H1 (cell line): ENCODE measurements around the gene SPC24. TPM values are rescaled to one million over a fixed set of nuclear protein-coding genes. Genes with fewer than 3 reads are reported as not detected.

Source experiments
- CTCF ChIA-PET: fragments of 300-600 bp; sonication (Branson Sonifier 250); formaldehyde crosslinking; loops from one replicate; lab custom pipeline; 2021; ENCODE audit not compliant: partially characterized antibody; lab: Charles Lee
- POLR2A ChIA-PET: fragments of 300-600 bp; sonication (Branson Sonifier 250); formaldehyde crosslinking; loops from one replicate; lab custom pipeline; 2021; ENCODE audit warnings: inconsistent platforms; ENCODE audit not compliant: partially characterized antibody; lab: Charles Lee
- DNase-seq, 2 experiments: peaks; one replicate each; pipeline versions ENCODE4 v3.0.0 to v3.0.0-alpha.2; 2010 to 2022; ENCODE audit warnings: low spot score in 2 of 2, low read depth in 1 of 2, mixed read lengths in 1 of 2
- FAIRE-seq: peaks from 2 replicates; lab custom pipeline; 2011; peaks lifted over from hg19 to GRCh38; lab: Jason Lieb, UNC
- H2AFZ ChIP-seq: 2 replicates; pipeline ENCODE4 v1.8.1; 2012; ENCODE audit warnings: low read length, inconsistent platforms
- H2AK5ac ChIP-seq: 2 replicates; pipeline ENCODE4 v1.6.1; 2013; ENCODE audit warnings: low read depth, low read length
- H2BK120ac ChIP-seq: replicated peaks from 2 replicates; pipeline ENCODE3; 2013; ENCODE audit warnings: low read depth, low read length, inconsistent platforms
- H2BK12ac ChIP-seq: 2 replicates; pipeline ENCODE4 v1.6.1; 2013; ENCODE audit warnings: low read depth, low read length
- H2BK15ac ChIP-seq: 2 replicates; pipeline ENCODE4 v1.6.1; 2013; ENCODE audit warnings: low read length
- H2BK20ac ChIP-seq: 2 replicates; pipeline ENCODE4 v1.6.1; 2013; ENCODE audit warnings: low read length
- H2BK5ac ChIP-seq: 2 replicates; pipeline ENCODE4 v1.6.1; 2013; ENCODE audit warnings: low read depth, low read length
- H3K14ac ChIP-seq: 2 replicates; pipeline ENCODE4 v1.6.1; 2013; ENCODE audit warnings: inconsistent platforms; ENCODE audit not compliant: insufficient read length
- H3K18ac ChIP-seq: 2 replicates; pipeline ENCODE4 v1.6.1; 2013; ENCODE audit warnings: low read length; ENCODE audit errors: extremely low read depth
- H3K23ac ChIP-seq: 2 replicates; pipeline ENCODE4 v1.6.1; 2013; ENCODE audit warnings: inconsistent platforms; ENCODE audit not compliant: insufficient read length
- H3K23me2 ChIP-seq: 2 replicates; pipeline ENCODE4 v1.6.1; 2013; ENCODE audit warnings: low read depth, low read length
- H3K27ac ChIP-seq: 2 replicates; pipeline ENCODE4 v1.6.1; 2011; ENCODE audit warnings: low read depth, low read length, inconsistent platforms
- H3K27me3 ChIP-seq, 4 experiments: replicated peaks in 1 of 4; 1 replicate in 1 of 4; 2 replicates in 3 of 4; pipeline versions ENCODE4 v1.6.1 to v1.8.1; 2011 to 2013; ENCODE audit warnings: low read length in 3 of 4, mild to moderate bottlenecking in 3 of 4, inconsistent platforms in 2 of 4, mixed read lengths in 2 of 4, moderate library complexity in 1 of 4; ENCODE audit not compliant: control insufficient read depth in 3 of 4, insufficient read depth in 3 of 4; ENCODE audit errors: extremely low read depth in 1 of 4
- H3K36me3 ChIP-seq, 4 experiments: 2 replicates each; pipeline versions ENCODE4 v1.6.1 to v1.8.1; 2011 to 2013; ENCODE audit warnings: mild to moderate bottlenecking in 4 of 4, low read length in 3 of 4, moderate library complexity in 2 of 4, control low read depth in 1 of 4, inconsistent platforms in 1 of 4; ENCODE audit not compliant: insufficient read depth in 4 of 4, control insufficient read depth in 2 of 4
- H3K4ac ChIP-seq: replicated peaks from 2 replicates; pipeline ENCODE3; 2013; ENCODE audit warnings: low read length, low read depth, mixed read lengths, inconsistent platforms; ENCODE audit not compliant: insufficient read length
- H3K4me1 ChIP-seq, 4 experiments: replicated peaks in 1 of 4; 1 replicate in 1 of 4; 2 replicates in 3 of 4; pipeline versions ENCODE4 v1.6.1 to v1.8.1; 2011 to 2013; ENCODE audit warnings: low read length in 3 of 4, inconsistent platforms in 2 of 4, mixed read lengths in 1 of 4; ENCODE audit not compliant: insufficient read depth in 4 of 4, control insufficient read depth in 3 of 4
- H3K4me2 ChIP-seq, 2 experiments: 2 replicates each; pipeline versions ENCODE4 v1.6.1 to v1.8.1; 2011 to 2013; ENCODE audit warnings: low read depth in 2 of 2, low read length in 2 of 2, control low read depth in 1 of 2, inconsistent platforms in 1 of 2, mild to moderate bottlenecking in 1 of 2; ENCODE audit not compliant: insufficient read depth in 1 of 2
- H3K4me3 ChIP-seq, 4 experiments: fragments of 200-600, 300-600 bp in 1 of 4; sonication (generic), shearing (Covaris generic), sonication (Bioruptor Twin) in 1 of 4; 2 replicates each; pipeline versions ENCODE4 v1.5.1 to v1.8.1; 2011 to 2016; ENCODE audit warnings: low read length in 4 of 4, low read depth in 3 of 4, control low read depth in 2 of 4, inconsistent platforms in 2 of 4, mild to moderate bottlenecking in 2 of 4, mixed read lengths in 1 of 4, moderate library complexity in 1 of 4; ENCODE audit not compliant: insufficient read depth in 2 of 4; ENCODE audit errors: extremely low read depth in 1 of 4
- H3K56ac ChIP-seq: replicated peaks from 2 replicates; pipeline ENCODE3; 2013; ENCODE audit warnings: low read depth, mild to moderate bottlenecking, mixed read lengths, low read length, inconsistent platforms; ENCODE audit not compliant: insufficient read length
- H3K79me1 ChIP-seq: 2 replicates; pipeline ENCODE4 v1.6.1; 2013; ENCODE audit warnings: low read depth, low read length, control low read depth
- H3K79me2 ChIP-seq, 2 experiments: 2 replicates each; pipeline versions ENCODE4 v1.6.1 to v1.8.1; 2012 to 2013; ENCODE audit warnings: low read length in 2 of 2, mild to moderate bottlenecking in 2 of 2, inconsistent platforms in 1 of 2; ENCODE audit not compliant: insufficient read depth in 2 of 2, control insufficient read depth in 1 of 2
- H3K9ac ChIP-seq, 4 experiments: replicated peaks in 1 of 4; 1 replicate in 1 of 4; 2 replicates in 3 of 4; pipeline versions ENCODE4 v1.6.1 to v1.8.1; 2011 to 2013; ENCODE audit warnings: low read depth in 3 of 4, low read length in 3 of 4, control low read depth in 2 of 4, mild to moderate bottlenecking in 2 of 4, moderate library complexity in 2 of 4, inconsistent platforms in 1 of 4; ENCODE audit errors: extremely low read depth in 1 of 4
- H3K9me3 ChIP-seq, 2 experiments: 2 replicates each; pipeline versions ENCODE4 v1.6.1 to v1.8.1; 2012 to 2013; ENCODE audit warnings: mild to moderate bottlenecking in 2 of 2, moderate library complexity in 2 of 2, control low read depth in 1 of 2, inconsistent platforms in 1 of 2, low read depth in 1 of 2, low read length in 1 of 2, mixed read lengths in 1 of 2; ENCODE audit not compliant: insufficient read depth in 2 of 2
- H4K20me1 ChIP-seq, 2 experiments: replicated peaks in 1 of 2; 2 replicates each; pipeline versions ENCODE3 to v1.8.1; 2011 to 2013; ENCODE audit warnings: inconsistent platforms in 2 of 2, low read length in 2 of 2, mild to moderate bottlenecking in 1 of 2; ENCODE audit not compliant: insufficient read depth in 2 of 2, control insufficient read depth in 1 of 2
- H4K5ac ChIP-seq: 2 replicates; pipeline ENCODE4 v1.6.1; 2013; ENCODE audit warnings: low read length, low read depth, mixed read lengths, inconsistent platforms; ENCODE audit not compliant: insufficient read length
- H4K8ac ChIP-seq: 2 replicates; pipeline ENCODE4 v1.8.0; 2013; ENCODE audit warnings: mild to moderate bottlenecking, moderate library complexity, low read length, inconsistent platforms; ENCODE audit not compliant: insufficient read depth; ENCODE audit errors: extremely low read depth
- H4K91ac ChIP-seq: replicated peaks from 2 replicates; pipeline ENCODE3; 2013; ENCODE audit warnings: low read length, mixed read lengths, inconsistent platforms; ENCODE audit not compliant: insufficient read length
- ATF2 ChIP-seq: IDR thresholded peaks from 2 replicates; pipeline ENCODE4 v1.6.1; 2012; ENCODE audit warnings: low read length, inconsistent platforms
- CBX5 ChIP-seq: fragments of 300-800, 300-1000 bp; sonication (generic); IDR thresholded peaks from 2 replicates; pipeline ENCODE4 v1.7.1; 2016; ENCODE audit warnings: antibody characterized with exemption, low read length, low read depth
- CREB1 ChIP-seq: IDR thresholded peaks from 2 replicates; pipeline ENCODE4 v1.6.1; 2012; ENCODE audit warnings: inconsistent platforms
- GABPA ChIP-seq: IDR thresholded peaks from 2 replicates; pipeline ENCODE4 v1.6.1; 2011; ENCODE audit warnings: mild to moderate bottlenecking, low read length, moderate library complexity, borderline replicate concordance; ENCODE audit not compliant: insufficient read depth
- RAD21 ChIP-seq, 2 experiments: IDR thresholded peaks in 1 of 2; conservative IDR thresholded peaks in 1 of 2; 2 replicates each; pipeline ENCODE4 v1.6.1; 2011; ENCODE audit warnings: low read depth in 2 of 2, low read length in 2 of 2, improper control_type of control experiment in 1 of 2, inconsistent platforms in 1 of 2, mild to moderate bottlenecking in 1 of 2, moderate library complexity in 1 of 2
- RXRA ChIP-seq: IDR thresholded peaks from 2 replicates; pipeline ENCODE4 v1.6.1; 2011; ENCODE audit warnings: low read depth, mild to moderate bottlenecking, low read length, moderate library complexity; ENCODE audit not compliant: insufficient read depth
- TBP ChIP-seq: IDR thresholded peaks from 2 replicates; pipeline ENCODE4 v1.6.1; 2011; ENCODE audit warnings: low read depth, low read length, improper control_type of control experiment
- TEAD4 ChIP-seq: IDR thresholded peaks from 2 replicates; pipeline ENCODE4 v1.6.1; 2012; ENCODE audit warnings: low read depth, low read length, inconsistent platforms, mixed read lengths
- YY1 ChIP-seq: IDR thresholded peaks from 2 replicates; pipeline ENCODE4 v1.6.1; 2011; ENCODE audit warnings: low read depth, mild to moderate bottlenecking, low read length
- WGBS, 2 experiments: shearing (Covaris generic) in 1 of 2; methylation state at CpG; one replicate each; pipeline versions ENCODE4 v1.1.6 to v1.1.7; 2013 to 2015; ENCODE audit warnings: low lambda C conversion rate in 2 of 2, mixed read lengths in 2 of 2, inconsistent platforms in 1 of 2, low coverage in 1 of 2, missing lambda C conversion rate in 1 of 2; ENCODE audit not compliant: insufficient replicate concordance in 2 of 2, insufficient coverage in 1 of 2, insufficient read length in 1 of 2; ENCODE audit errors: extremely low coverage in 1 of 2, missing lambda C conversion rate in 1 of 2; 5-methylcytosine and 5-hydroxymethylcytosine counted together
- polyA plus RNA-seq, 7 experiments: library from polyadenylated mRNA; depleted of rRNA in 3 of 7; stranded (reverse) in 5 of 7; unstranded in 2 of 7; fragments of >200 nt in 5 of 7; fragments of 200-250 nt in 2 of 7; gene quantifications; 1 replicate in 5 of 7; 2 replicates in 1 of 7; 4 replicates in 1 of 7; pipeline versions ENCODE4 v1.2.1 to v1.2.3, GENCODE V29; 2011 to 2013; ENCODE audit warnings: missing spikeins in 2 of 7, mixed read lengths in 2 of 7
- total RNA-seq: library from RNA; stranded (reverse); fragmentation: NEBNext Ultra II Directional; extraction: Animal tissue kit (Norgen Biotek cat#: 25700); gene quantifications from 2 replicates; pipeline ENCODE4 v1.2.1, GENCODE V29; 2021

Gene SPC24
- total and polyA plus RNA-seq, 2 of the 8 experiments (the other 6 are each of a cell fraction or from before 2014, with no cell fraction given): 17.7 to 42.4 TPM

- Histone ChIP-seq H3K79me1 (no peaks in the 10 kb centered on the region; the same call in 1 of the 2 replicates), H2AK5ac (0 out of 2 replicates have a peak overlapping the region, but pooled peaks have one; percentile 16), H3K23ac (no peak overlapping the region), H4K8ac (peak overlapping the region; percentile 88), H2BK5ac (peak overlapping the region; percentile 71; the same call in 1 of the 2 replicates), H4K20me1 (no peaks in the 10 kb centered on the region), H4K5ac (no peak overlapping the region), H3K9ac (peak overlapping the region; percentile 38 to 71 (median 58)), H3K27me3 (no peaks in the 10 kb centered on the region), H3K79me2 (no peaks in the 10 kb centered on the region), H3K56ac (no peak overlapping the region), H3K27ac (no peak overlapping the region), H4K91ac (no peak overlapping the region), H2BK15ac (peak overlapping the region; percentile 88; the same call in 1 of the 2 replicates), H2AFZ (peak overlapping the region; percentile 86), H3K4me1 (peaks cover 0 to 3% (median 2%) of the 10 kb centered on the region in 4 experiments; a peak in 4 of 7 replicates), H3K36me3 (peaks cover 2 to 23% (median 10%) of the 10 kb centered on the region in 4 experiments; a peak in 6 of 8 replicates), H3K14ac (no peak overlapping the region), H2BK120ac (no peak overlapping the region), H3K9me3 (no peaks in the 10 kb centered on the region), H3K4me2 (peak overlapping the region; percentile 54 to 79), H3K18ac (peak overlapping the region; percentile 90), H2BK12ac (0 out of 2 replicates have a peak overlapping the region, but pooled peaks have one; percentile 43), H3K4me3 (peak overlapping the region; percentile 60 to 85 (median 81)), H3K23me2 (peaks cover 6% of the 10 kb centered on the region; the same call in 1 of the 2 replicates), H3K4ac (peak overlapping the region; percentile 19), H2BK20ac (no peak overlapping the region)
- 35% methylated on average over 20 of the region's 47 CpGs; no CpG with 5 or more reads in 1 of the 2 experiments for WGBS, 2 experiments
- no peak for FAIRE-seq
- ChIA-PET POLR2A (interaction anchor here (2.1 kb wide), 2 partner anchors 10 to 27 kb away, joined by 4 to 5 read pairs; no protein-coding TSS in a partner anchor), CTCF (no interaction called here)
- peak in 1 of 2 experiments; percentile 71 for DNase-seq
- no peak for TF ChIP-seq RXRA
- no peak for TF ChIP-seq GABPA
- TF ChIP-seq TBP: no peak
- TF ChIP-seq ATF2: no peak
- no peak for TF ChIP-seq CREB1
- TF ChIP-seq YY1: 0 out of 2 replicates have a peak, but pooled peaks have one; percentile 31
- no peak for TF ChIP-seq RAD21 (IDR thresholded peaks at IDR 0.05 in 1 of 2, conservative IDR thresholded peaks at IDR 0.05 in 1 of 2; ENCODE audit: low read depth in 2 of 2, low read length in 2 of 2)
- no peak for TF ChIP-seq TEAD4
- no peak for TF ChIP-seq CBX5
Measured at GRCh38 chr19:11196406-11197287, 41.1 kb upstream of the SPC24 start.
